HG03520 (cell line): ENCODE data around the gene SLC36A4.
"Not testable (repeated sequence)": the region's sequence is repeated elsewhere in the genome, so short reads cannot be mapped to it uniquely, and the experiment has no call there.

Source experiments
- ATAC-seq: cut with Tn5 transposase; IDR thresholded peaks from one replicate; pipeline ENCODE4 v1.9.1; 2021; ENCODE audit warnings: mild to moderate bottlenecking, moderate library complexity; ENCODE audit not compliant: unreplicated experiment

The SLC36A4 gene

GRCh38 chr11:93197380-93198214, at the start of gene SLC36A4:
Gene SLC36A4 (minus strand): TSS chr11:93197991. CDS start chr11:93197832, 159 bp downstream.
- peak; percentile 86 for ATAC-seq

GRCh38 chr11:93246790-93247189, 49.0 kb upstream of the SLC36A4 start:
- ATAC-seq, result not testable (repeated sequence)

GRCh38 chr11:93244018-93244417, 46.2 kb upstream of the SLC36A4 start:
- no peak for ATAC-seq

- no peak for ATAC-seq
Observed at GRCh38 chr11:93239966-93240365, 42.2 kb upstream of the SLC36A4 start.

GRCh38 chr11:93238956-93239355, 41.2 kb upstream of the SLC36A4 start:
- no peak for ATAC-seq

GRCh38 chr11:93236741-93237675, 39.2 kb upstream of the SLC36A4 start:
- peak; percentile 69 for ATAC-seq

- ATAC-seq, result peak; percentile 96
Observed at GRCh38 chr11:93234602-93235207, 36.9 kb upstream of the SLC36A4 start.

- no peak for ATAC-seq
Observed at GRCh38 chr11:93229876-93230275, 32.1 kb upstream of the SLC36A4 start.

- ATAC-seq, result no peak
Observed at GRCh38 chr11:93225662-93226061, 27.9 kb upstream of the SLC36A4 start.

- ATAC-seq, result no peak
Observed at GRCh38 chr11:93221539-93221938, 23.7 kb upstream of the SLC36A4 start.

GRCh38 chr11:93220078-93220477, 22.3 kb upstream of the SLC36A4 start:
- no peak for ATAC-seq

- peak; percentile 56 for ATAC-seq
Observed at GRCh38 chr11:93219440-93219839, 21.6 kb upstream of the SLC36A4 start.

- no peak for ATAC-seq
Observed at GRCh38 chr11:93216511-93217101, 18.8 kb upstream of the SLC36A4 start.

- ATAC-seq, result no peak
Observed at GRCh38 chr11:93213622-93214021, 15.8 kb upstream of the SLC36A4 start.

GRCh38 chr11:93212094-93212493, 14.3 kb upstream of the SLC36A4 start:
- ATAC-seq, result no peak

GRCh38 chr11:93209466-93209865, 11.7 kb upstream of the SLC36A4 start:
- ATAC-seq, result no peak

GRCh38 chr11:93208663-93209270, 11.0 kb upstream of the SLC36A4 start:
- no peak for ATAC-seq

- no peak for ATAC-seq
Observed at GRCh38 chr11:93199616-93200015, 1.8 kb upstream of the SLC36A4 start.

- ATAC-seq, result no peak
Observed at GRCh38 chr11:93198215-93198845, 539 bp upstream of the SLC36A4 start.

- ATAC-seq, result peak; percentile 24
Observed at GRCh38 chr11:93196816-93197379, 893 bp downstream of the SLC36A4 start.
